Measurements from ENCODE around the gene JMJD1C.

DNA sequence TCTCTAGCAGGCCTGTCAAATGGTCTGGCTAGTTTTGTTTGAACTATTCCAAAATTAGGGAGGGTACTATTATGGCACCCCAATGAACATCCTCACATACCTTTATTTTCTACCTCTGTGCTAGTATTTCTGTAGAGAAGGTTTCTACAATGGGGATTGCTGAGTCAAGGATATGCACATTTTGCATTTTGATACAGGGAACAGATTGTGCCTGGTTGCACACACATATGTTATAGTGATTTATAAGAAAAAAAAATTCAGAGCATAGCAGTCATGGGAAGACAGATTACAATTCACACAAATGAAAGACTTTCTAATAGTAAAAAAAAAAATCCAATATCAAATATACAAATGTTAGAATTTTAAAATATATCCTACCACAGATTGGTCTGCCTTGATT is 346.7 kb downstream of the JMJD1C start:
- TF ChIP-seq, protein P1, sequence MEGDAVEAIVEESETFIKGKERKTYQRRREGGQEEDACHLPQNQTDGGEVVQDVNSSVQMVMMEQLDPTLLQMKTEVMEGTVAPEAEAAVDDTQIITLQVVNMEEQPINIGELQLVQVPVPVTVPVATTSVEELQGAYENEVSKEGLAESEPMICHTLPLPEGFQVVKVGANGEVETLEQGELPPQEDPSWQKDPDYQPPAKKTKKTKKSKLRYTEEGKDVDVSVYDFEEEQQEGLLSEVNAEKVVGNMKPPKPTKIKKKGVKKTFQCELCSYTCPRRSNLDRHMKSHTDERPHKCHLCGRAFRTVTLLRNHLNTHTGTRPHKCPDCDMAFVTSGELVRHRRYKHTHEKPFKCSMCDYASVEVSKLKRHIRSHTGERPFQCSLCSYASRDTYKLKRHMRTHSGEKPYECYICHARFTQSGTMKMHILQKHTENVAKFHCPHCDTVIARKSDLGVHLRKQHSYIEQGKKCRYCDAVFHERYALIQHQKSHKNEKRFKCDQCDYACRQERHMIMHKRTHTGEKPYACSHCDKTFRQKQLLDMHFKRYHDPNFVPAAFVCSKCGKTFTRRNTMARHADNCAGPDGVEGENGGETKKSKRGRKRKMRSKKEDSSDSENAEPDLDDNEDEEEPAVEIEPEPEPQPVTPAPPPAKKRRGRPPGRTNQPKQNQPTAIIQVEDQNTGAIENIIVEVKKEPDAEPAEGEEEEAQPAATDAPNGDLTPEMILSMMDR (conservative IDR thresholded peaks at IDR 0.05; ENCODE audit: low read length), result no peak
- TF ChIP-seq EZH2phosphoT487 (IDR thresholded peaks at IDR 0.05; ENCODE audit: borderline replicate concordance), result no peak

Measured in Loucy (cell line).